ENCODE measurements around the gene ADIPOQ.

ADIPOQ gene

DNA sequence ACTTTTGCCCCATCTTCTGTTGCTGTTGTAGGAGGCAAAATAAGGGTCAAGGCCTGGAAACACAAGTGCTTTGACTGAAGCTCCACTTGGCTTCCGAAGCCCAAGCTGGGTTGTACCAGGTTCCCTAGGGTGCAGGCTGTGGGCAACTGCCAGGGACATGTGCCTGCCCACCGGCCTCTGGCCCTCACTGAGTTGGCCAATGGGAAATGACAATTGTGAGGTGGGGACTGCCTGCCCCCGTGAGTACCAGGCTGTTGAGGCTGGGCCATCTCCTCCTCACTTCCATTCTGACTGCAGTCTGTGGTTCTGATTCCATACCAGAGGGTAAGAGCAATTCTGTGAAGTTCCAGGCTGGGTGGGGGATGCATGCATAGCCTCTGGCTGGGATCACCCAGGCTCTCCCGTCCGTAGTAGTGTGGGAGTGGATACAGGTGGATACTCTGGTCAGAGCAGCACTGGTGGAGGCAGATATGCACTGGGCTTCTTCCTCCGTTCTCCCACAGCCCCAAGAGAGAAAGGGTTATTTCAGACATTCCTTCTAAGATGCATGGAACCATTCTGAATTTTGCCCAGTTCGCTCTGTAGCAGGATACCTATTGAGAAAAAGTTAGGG, at the start of gene ADIPOQ:
TSS of gene ADIPOQ (plus strand) at position 285 of the 613 bp plus-strand sequence. CDS start 10,349 bp downstream, outside the sequence.
- ChIA-PET CTCF (no interaction called here), POLR2A (no interaction called here)
- H3K36me3 ChIP-seq (ENCODE audit: control insufficient read depth in 2 of 2, insufficient read depth in 1 of 2, low read length in 2 of 2) = no peaks in the 10 kb centered on the region
- TF ChIP-seq SETDB1 (IDR thresholded peaks at IDR 0.05; ENCODE audit: insufficient read length, low read length) (no peak), ZNF239 (tag by site-specific recombination; IDR thresholded peaks at IDR 0.05) (no peak)
- no peaks in the 10 kb centered on the region for H3K9me3 ChIP-seq (ENCODE audit: control insufficient read depth, insufficient read depth, low read depth, low read length)
- H3K4me1 ChIP-seq (ENCODE audit: control insufficient read depth, insufficient read depth, low read length) = no peaks in the 10 kb centered on the region
- H3K4me3 ChIP-seq (ENCODE audit: low read depth, low read length) = no peak within 1 kb of the TSS
- H3K27ac ChIP-seq (ENCODE audit: extremely low read depth, low read depth, low read length) = no peak within 1 kb of the TSS

DNA sequence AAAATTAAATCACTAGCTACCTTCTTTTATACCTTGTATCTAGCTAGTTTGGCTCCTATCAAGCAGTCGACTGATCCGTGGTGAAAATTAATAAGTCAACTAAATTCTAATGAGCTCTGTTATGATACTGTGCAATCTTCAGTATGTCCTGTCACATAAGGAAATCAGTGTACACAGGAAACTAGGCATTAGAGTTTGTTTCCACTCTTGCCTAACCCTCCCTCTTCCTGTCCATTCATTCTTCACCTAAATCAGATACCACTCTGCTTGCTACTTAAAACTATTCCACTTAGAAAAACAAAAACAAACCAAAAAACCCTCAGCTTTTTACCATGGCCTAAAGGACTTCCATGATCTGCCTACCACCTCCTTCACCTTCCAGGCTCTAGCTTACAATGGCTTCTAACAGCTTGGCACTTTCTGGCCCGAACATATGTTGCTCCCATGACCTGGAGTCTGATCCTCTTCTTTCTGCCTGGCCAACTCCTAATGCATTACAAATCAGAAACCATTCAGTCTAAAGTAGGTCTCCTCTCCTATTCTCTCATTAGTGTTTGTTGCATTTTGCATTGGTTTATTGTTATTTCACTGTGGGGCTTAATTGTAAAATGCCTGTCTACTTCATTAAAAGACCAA, 44.2 kb upstream of the ADIPOQ start:
- Histone ChIP-seq H3K27ac (ENCODE audit: extremely low read depth, low read depth, low read length) (no peak overlapping the region), H3K4me1 (ENCODE audit: control insufficient read depth, insufficient read depth, low read length) (no peaks in the 10 kb centered on the region), H3K36me3 (ENCODE audit: control insufficient read depth in 2 of 2, insufficient read depth in 1 of 2, low read length in 2 of 2) (peaks cover 53 to 89% of the 10 kb centered on the region in 2 experiments), H3K9me3 (ENCODE audit: control insufficient read depth, insufficient read depth, low read depth, low read length) (no peaks in the 10 kb centered on the region), H3K4me3 (ENCODE audit: low read depth, low read length) (no peak overlapping the region)
- CTCF ChIA-PET = interaction anchor here (0.6 to 1.4 kb wide), 3 partner anchors 23 to 157 kb away, joined by 3 to 4 read pairs (median 3); no protein-coding TSS in a partner anchor
- POLR2A ChIA-PET = interaction anchor here (1.1 kb wide), 1 partner anchor 15 kb away, joined by 7 read pairs; the partner anchor contains the start of gene EIF4A2
- TF ChIP-seq ZNF776 (tag by site-specific recombination; IDR thresholded peaks at IDR 0.05; ENCODE audit: borderline replicate concordance) (no peak), GLI2 (tag by site-specific recombination; IDR thresholded peaks at IDR 0.05; ENCODE audit: borderline replicate concordance, low read depth) (no peak), KLF7 (tag by site-specific recombination; IDR thresholded peaks at IDR 0.05; ENCODE audit: borderline replicate concordance) (no peak), ZFHX2 (tag by site-specific recombination; conservative IDR thresholded peaks at IDR 0.05) (no peak), KLF16 (tag by site-specific recombination; IDR thresholded peaks at IDR 0.05) (no peak)
- TF ChIP-seq, protein P1, sequence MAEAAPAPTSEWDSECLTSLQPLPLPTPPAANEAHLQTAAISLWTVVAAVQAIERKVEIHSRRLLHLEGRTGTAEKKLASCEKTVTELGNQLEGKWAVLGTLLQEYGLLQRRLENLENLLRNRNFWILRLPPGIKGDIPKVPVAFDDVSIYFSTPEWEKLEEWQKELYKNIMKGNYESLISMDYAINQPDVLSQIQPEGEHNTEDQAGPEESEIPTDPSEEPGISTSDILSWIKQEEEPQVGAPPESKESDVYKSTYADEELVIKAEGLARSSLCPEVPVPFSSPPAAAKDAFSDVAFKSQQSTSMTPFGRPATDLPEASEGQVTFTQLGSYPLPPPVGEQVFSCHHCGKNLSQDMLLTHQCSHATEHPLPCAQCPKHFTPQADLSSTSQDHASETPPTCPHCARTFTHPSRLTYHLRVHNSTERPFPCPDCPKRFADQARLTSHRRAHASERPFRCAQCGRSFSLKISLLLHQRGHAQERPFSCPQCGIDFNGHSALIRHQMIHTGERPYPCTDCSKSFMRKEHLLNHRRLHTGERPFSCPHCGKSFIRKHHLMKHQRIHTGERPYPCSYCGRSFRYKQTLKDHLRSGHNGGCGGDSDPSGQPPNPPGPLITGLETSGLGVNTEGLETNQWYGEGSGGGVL (tag by site-specific recombination; IDR thresholded peaks at IDR 0.05) = no peak
- TF ChIP-seq, protein P2, sequence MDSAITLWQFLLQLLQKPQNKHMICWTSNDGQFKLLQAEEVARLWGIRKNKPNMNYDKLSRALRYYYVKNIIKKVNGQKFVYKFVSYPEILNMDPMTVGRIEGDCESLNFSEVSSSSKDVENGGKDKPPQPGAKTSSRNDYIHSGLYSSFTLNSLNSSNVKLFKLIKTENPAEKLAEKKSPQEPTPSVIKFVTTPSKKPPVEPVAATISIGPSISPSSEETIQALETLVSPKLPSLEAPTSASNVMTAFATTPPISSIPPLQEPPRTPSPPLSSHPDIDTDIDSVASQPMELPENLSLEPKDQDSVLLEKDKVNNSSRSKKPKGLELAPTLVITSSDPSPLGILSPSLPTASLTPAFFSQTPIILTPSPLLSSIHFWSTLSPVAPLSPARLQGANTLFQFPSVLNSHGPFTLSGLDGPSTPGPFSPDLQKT (IDR thresholded peaks at IDR 0.05; ENCODE audit: borderline replicate concordance, low read depth, low read length) = no peak

DNA sequence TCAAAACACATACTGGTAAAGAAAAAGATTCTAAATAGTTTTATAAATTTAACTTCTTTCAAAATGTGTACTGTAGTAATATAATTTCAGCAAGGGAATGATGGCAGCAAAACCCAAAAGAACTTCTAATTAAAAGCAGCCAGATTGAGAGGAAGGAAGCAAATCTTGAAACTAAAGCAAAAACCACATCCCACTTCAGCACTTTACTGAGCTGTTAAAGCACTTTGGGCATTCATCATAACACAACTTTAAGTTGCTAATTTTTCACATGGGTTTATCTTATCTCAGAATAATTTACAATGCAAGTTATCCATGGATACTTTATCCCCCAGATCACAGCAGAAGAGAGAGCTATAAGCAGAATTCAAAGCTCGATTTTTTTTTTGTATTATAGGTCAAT, 42.2 kb upstream of the ADIPOQ start:
- Histone ChIP-seq H3K27ac (ENCODE audit: extremely low read depth, low read depth, low read length) (no peak overlapping the region), H3K4me3 (ENCODE audit: low read depth, low read length) (no peak overlapping the region), H3K4me1 (ENCODE audit: control insufficient read depth, insufficient read depth, low read length) (no peaks in the 10 kb centered on the region), H3K36me3 (ENCODE audit: control insufficient read depth in 2 of 2, insufficient read depth in 1 of 2, low read length in 2 of 2) (peaks cover 51 to 92% of the 10 kb centered on the region in 2 experiments), H3K9me3 (ENCODE audit: control insufficient read depth, insufficient read depth, low read depth, low read length) (no peaks in the 10 kb centered on the region)
- CTCF ChIA-PET = no interaction called here
- POLR2A ChIA-PET = interaction anchor here (1.4 kb wide), 1 partner anchor 10 kb away, joined by 3 read pairs; no protein-coding TSS in a partner anchor
- TF ChIP-seq, protein P3, sequence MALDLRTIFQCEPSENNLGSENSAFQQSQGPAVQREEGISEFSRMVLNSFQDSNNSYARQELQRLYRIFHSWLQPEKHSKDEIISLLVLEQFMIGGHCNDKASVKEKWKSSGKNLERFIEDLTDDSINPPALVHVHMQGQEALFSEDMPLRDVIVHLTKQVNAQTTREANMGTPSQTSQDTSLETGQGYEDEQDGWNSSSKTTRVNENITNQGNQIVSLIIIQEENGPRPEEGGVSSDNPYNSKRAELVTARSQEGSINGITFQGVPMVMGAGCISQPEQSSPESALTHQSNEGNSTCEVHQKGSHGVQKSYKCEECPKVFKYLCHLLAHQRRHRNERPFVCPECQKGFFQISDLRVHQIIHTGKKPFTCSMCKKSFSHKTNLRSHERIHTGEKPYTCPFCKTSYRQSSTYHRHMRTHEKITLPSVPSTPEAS (tag by site-specific recombination; IDR thresholded peaks at IDR 0.05) = no peak
- TF ChIP-seq, protein P4, sequence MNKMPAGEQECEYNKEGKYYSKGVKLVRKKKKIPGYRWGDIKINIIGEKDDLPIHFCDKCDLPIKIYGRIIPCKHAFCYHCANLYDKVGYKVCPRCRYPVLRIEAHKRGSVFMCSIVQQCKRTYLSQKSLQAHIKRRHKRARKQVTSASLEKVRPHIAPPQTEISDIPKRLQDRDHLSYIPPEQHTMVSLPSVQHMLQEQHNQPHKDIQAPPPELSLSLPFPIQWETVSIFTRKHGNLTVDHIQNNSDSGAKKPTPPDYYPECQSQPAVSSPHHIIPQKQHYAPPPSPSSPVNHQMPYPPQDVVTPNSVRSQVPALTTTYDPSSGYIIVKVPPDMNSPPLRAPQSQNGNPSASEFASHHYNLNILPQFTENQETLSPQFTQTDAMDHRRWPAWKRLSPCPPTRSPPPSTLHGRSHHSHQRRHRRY (tag by site-specific recombination; IDR thresholded peaks at IDR 0.05) = no peak
- TF ChIP-seq SCRT1 (tag by site-specific recombination; IDR thresholded peaks at IDR 0.05; ENCODE audit: borderline replicate concordance) (no peak), ZNF19 (tag by site-specific recombination; IDR thresholded peaks at IDR 0.05; ENCODE audit: low read depth) (no peak), ZNF529 (tag by site-specific recombination; IDR thresholded peaks at IDR 0.05; ENCODE audit: insufficient replicate concordance) (no peak), ZNF266 (tag by site-specific recombination; IDR thresholded peaks at IDR 0.05; ENCODE audit: low read depth) (no peak), GLI4 (tag by site-specific recombination; IDR thresholded peaks at IDR 0.05) (no peak), ZNF701 (tag by site-specific recombination; IDR thresholded peaks at IDR 0.05) (no peak), ZNF426 (tag by site-specific recombination; IDR thresholded peaks at IDR 0.05) (no peak), ZNF354C (tag by site-specific recombination; IDR thresholded peaks at IDR 0.05; ENCODE audit: borderline replicate concordance, low read depth) (no peak)
- TF ChIP-seq, protein P5, sequence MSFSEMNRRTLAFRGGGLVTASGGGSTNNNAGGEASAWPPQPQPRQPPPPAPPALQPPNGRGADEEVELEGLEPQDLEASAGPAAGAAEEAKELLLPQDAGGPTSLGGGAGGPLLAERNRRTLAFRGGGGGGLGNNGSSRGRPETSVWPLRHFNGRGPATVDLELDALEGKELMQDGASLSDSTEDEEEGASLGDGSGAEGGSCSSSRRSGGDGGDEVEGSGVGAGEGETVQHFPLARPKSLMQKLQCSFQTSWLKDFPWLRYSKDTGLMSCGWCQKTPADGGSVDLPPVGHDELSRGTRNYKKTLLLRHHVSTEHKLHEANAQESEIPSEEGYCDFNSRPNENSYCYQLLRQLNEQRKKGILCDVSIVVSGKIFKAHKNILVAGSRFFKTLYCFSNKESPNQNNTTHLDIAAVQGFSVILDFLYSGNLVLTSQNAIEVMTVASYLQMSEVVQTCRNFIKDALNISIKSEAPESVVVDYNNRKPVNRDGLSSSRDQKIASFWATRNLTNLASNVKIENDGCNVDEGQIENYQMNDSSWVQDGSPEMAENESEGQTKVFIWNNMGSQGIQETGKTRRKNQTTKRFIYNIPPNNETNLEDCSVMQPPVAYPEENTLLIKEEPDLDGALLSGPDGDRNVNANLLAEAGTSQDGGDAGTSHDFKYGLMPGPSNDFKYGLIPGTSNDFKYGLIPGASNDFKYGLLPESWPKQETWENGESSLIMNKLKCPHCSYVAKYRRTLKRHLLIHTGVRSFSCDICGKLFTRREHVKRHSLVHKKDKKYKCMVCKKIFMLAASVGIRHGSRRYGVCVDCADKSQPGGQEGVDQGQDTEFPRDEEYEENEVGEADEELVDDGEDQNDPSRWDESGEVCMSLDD (tag by site-specific recombination; IDR thresholded peaks at IDR 0.05) = no peak

Measured in HEK293 (cell line).